ENCODE data around the gene CAMTA1. TPM values are rescaled to one million over a fixed set of nuclear protein-coding genes. Genes with fewer than 3 reads are reported as not detected.
A peak's percentile ranks its signal among the peaks of the same experiment; 100 is the strongest.
"Not testable (repeated sequence)": the region's sequence is repeated elsewhere in the genome, so short reads cannot be mapped to it uniquely, and the experiment has no call there.

The CAMTA1 gene
- total RNA-seq, 1 donor from 2014 or later: 268 TPM

DNA sequence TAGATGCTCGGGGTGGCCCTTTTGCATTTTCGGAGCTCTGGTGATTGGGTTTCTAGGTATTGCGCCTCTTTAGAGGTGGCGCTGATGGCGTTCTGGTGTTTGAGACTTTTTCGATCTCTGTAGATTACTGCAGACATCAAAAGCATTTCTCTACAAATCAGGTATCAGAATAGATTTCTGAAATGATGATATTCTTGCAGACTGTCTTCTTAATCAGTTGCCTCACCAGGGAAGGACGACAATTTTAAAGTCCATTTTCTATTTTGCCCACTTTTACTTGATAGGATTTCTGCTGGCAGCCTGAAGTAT, 920.6 kb downstream of the CAMTA1 start:
- no peak overlapping the region for H2AFZ ChIP-seq (replicated peaks)
- no peaks in the 10 kb centered on the region for H3K9me3 ChIP-seq (ENCODE audit: low read depth)
- Mint-ChIP-seq H3K9me3 (no peaks in the 10 kb centered on the region), H3K36me3 (peaks cover 6% of the 10 kb centered on the region), H3K27me3 (ENCODE audit: insufficient read depth, low read depth) (peaks cover 16% of the 10 kb centered on the region), H3K4me1 (peaks cover 35% of the 10 kb centered on the region), H3K4me3 (peak overlapping the region; percentile 90), H3K27ac (no peak overlapping the region)
- peaks cover 21% of the 10 kb centered on the region for H4K20me1 ChIP-seq (ENCODE audit: low read depth)
- no peak for DNase-seq (ENCODE audit: low spot score)
- no peak overlapping the region for H3K9ac ChIP-seq
- TF ChIP-seq, protein P1, sequence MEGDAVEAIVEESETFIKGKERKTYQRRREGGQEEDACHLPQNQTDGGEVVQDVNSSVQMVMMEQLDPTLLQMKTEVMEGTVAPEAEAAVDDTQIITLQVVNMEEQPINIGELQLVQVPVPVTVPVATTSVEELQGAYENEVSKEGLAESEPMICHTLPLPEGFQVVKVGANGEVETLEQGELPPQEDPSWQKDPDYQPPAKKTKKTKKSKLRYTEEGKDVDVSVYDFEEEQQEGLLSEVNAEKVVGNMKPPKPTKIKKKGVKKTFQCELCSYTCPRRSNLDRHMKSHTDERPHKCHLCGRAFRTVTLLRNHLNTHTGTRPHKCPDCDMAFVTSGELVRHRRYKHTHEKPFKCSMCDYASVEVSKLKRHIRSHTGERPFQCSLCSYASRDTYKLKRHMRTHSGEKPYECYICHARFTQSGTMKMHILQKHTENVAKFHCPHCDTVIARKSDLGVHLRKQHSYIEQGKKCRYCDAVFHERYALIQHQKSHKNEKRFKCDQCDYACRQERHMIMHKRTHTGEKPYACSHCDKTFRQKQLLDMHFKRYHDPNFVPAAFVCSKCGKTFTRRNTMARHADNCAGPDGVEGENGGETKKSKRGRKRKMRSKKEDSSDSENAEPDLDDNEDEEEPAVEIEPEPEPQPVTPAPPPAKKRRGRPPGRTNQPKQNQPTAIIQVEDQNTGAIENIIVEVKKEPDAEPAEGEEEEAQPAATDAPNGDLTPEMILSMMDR (IDR thresholded peaks at IDR 0.05): no peak
- TF ChIP-seq EZH2phosphoT487 (IDR thresholded peaks at IDR 0.05) (peak; percentile 27), EZH2 (IDR thresholded peaks at IDR 0.05) (peak; percentile 55)
- H3K36me3 ChIP-seq: no peaks in the 10 kb centered on the region
- peaks cover 14% of the 10 kb centered on the region for H3K4me1 ChIP-seq
- peaks cover 67% of the 10 kb centered on the region for H3K27me3 ChIP-seq
- H3K4me3 ChIP-seq: peak overlapping the region; percentile 46
- H3K27ac ChIP-seq: no peak overlapping the region
- H3F3A ChIP-seq (ENCODE audit: low read depth): peaks cover 40% of the 10 kb centered on the region
- H3K79me2 ChIP-seq (ENCODE audit: low read depth): no peaks in the 10 kb centered on the region
- H3K4me2 ChIP-seq: peak overlapping the region; percentile 67

DNA sequence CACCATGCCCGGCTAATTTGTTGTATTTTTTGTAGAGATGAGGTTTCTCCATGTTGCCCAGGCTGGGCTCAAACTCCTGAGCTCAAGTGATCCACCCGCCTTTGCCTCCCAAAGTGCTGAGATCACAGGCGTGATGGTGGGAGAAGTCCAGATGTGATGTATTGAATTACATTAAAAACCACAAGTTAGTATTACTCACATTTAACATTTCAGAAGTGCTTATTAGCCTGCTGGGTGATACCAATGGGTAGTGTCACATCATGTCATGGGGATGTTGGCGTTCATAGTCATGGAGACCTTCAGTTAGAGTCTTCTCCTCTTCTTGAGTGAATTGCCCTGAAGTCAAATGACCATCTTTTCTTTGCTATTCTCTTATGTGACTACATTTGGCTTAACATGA, 922.3 kb downstream of the CAMTA1 start:
- peaks cover 8% of the 10 kb centered on the region for H3K27me3 Mint-ChIP-seq (ENCODE audit: insufficient read depth, low read depth)
- peaks cover 6% of the 10 kb centered on the region for H3K4me1 ChIP-seq
- no peaks in the 10 kb centered on the region for H3K9me3 Mint-ChIP-seq
- peaks cover 50% of the 10 kb centered on the region for H3K27me3 ChIP-seq
- TF ChIP-seq, protein P1 (IDR thresholded peaks at IDR 0.05): no peak
- TF ChIP-seq EZH2 (IDR thresholded peaks at IDR 0.05) (no peak), EZH2phosphoT487 (IDR thresholded peaks at IDR 0.05) (no peak)
- no peaks in the 10 kb centered on the region for H3K36me3 ChIP-seq
- no peak overlapping the region for H3K4me2 ChIP-seq
- H3K27ac Mint-ChIP-seq: no peak overlapping the region
- no peak overlapping the region for H2AFZ ChIP-seq (replicated peaks)
- peaks cover 29% of the 10 kb centered on the region for H3F3A ChIP-seq (ENCODE audit: low read depth)
- H3K9ac ChIP-seq: no peak overlapping the region
- H3K4me3 ChIP-seq: no peak overlapping the region
- H3K9me3 ChIP-seq (ENCODE audit: low read depth): no peaks in the 10 kb centered on the region
- no peaks in the 10 kb centered on the region for H3K79me2 ChIP-seq (ENCODE audit: low read depth)
- peaks cover 19% of the 10 kb centered on the region for H3K4me1 Mint-ChIP-seq
- DNase-seq (ENCODE audit: low spot score): no peak
- H3K27ac ChIP-seq: no peak overlapping the region
- no peak overlapping the region for H3K4me3 Mint-ChIP-seq
- peaks cover 7% of the 10 kb centered on the region for H3K36me3 Mint-ChIP-seq
- H4K20me1 ChIP-seq (ENCODE audit: low read depth): peaks cover 13% of the 10 kb centered on the region

DNA sequence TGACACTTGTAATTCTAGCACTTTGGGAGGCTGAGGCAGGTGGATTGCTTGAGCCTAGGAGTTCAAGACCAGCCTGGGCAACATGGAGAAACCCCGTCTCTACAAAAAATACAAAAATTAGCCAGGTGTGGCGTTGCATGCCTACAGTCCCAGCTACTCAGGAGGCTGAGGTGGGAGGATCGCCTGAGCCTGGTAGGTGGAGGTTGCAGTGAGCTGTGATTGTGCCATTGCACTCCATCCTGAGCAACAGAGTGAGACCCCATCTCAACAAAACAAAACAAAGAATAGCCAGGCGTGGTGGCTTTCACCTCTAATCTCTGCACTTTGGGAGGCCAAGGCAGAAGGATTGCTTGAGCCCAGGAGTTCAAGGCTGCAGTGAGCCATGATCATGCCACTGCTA, 922.8 kb downstream of the CAMTA1 start:
- Histone ChIP-seq H3F3A (ENCODE audit: low read depth) (peaks cover 24% of the 10 kb centered on the region), H3K27me3 (peaks cover 45% of the 10 kb centered on the region)
- H3K27ac Mint-ChIP-seq; DNase-seq (ENCODE audit: low spot score); H3K4me2 ChIP-seq; H3K9me3 Mint-ChIP-seq; H3K4me3 ChIP-seq; H3K79me2 ChIP-seq (ENCODE audit: low read depth); H3K9ac ChIP-seq; H3K27ac ChIP-seq; H3K4me3 Mint-ChIP-seq; H2AFZ ChIP-seq (replicated peaks); H4K20me1 ChIP-seq (ENCODE audit: low read depth); H3K36me3 ChIP-seq; H3K4me1 ChIP-seq; H3K27me3 Mint-ChIP-seq (ENCODE audit: insufficient read depth, low read depth); H3K9me3 ChIP-seq (ENCODE audit: low read depth): not testable (repeated sequence)
- Mint-ChIP-seq H3K4me1 (peaks cover 14% of the 10 kb centered on the region), H3K36me3 (peaks cover 13% of the 10 kb centered on the region)

DNA sequence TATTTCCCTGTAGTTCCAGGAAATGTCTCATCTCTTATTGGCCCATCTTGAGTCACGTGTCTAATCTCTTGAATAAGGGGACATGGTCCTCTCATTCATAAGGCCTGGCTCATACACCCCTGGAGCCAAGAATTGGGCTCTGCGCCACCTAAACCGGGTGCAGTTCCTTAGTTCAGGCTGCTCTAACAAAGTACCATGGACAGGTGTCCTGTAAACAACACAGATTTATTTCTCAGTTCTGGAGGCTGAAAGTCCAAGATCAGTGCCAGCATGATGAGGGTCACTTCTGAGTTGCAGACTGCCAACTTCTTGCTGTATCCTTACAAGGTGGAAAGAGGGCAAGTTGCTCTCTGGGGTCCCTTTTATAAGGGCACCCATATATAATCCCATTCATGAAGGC, 925.6 kb downstream of the CAMTA1 start:
- Histone ChIP-seq H3K27ac (no peak overlapping the region), H3K27me3 (peaks cover 24% of the 10 kb centered on the region), H3K4me1 (no peaks in the 10 kb centered on the region), H3F3A (ENCODE audit: low read depth) (peaks cover 5% of the 10 kb centered on the region), H3K9ac (no peak overlapping the region), H2AFZ (replicated peaks) (no peak overlapping the region), H3K4me3 (no peak overlapping the region), H3K79me2 (ENCODE audit: low read depth) (no peaks in the 10 kb centered on the region), H3K4me2 (no peak overlapping the region), H3K36me3 (no peaks in the 10 kb centered on the region), H3K9me3 (ENCODE audit: low read depth) (no peaks in the 10 kb centered on the region), H4K20me1 (ENCODE audit: low read depth) (no peaks in the 10 kb centered on the region)
- H3K9me3 Mint-ChIP-seq: no peaks in the 10 kb centered on the region
- peaks cover under 1% of the 10 kb centered on the region for H3K27me3 Mint-ChIP-seq (ENCODE audit: insufficient read depth, low read depth)
- H3K4me3 Mint-ChIP-seq: no peak overlapping the region
- DNase-seq (ENCODE audit: low spot score): no peak
- peaks cover 18% of the 10 kb centered on the region for H3K36me3 Mint-ChIP-seq
- TF ChIP-seq EZH2 (IDR thresholded peaks at IDR 0.05): no peak
- TF ChIP-seq EZH2phosphoT487 (IDR thresholded peaks at IDR 0.05): no peak
- TF ChIP-seq, protein P1 (IDR thresholded peaks at IDR 0.05): no peak
- H3K27ac Mint-ChIP-seq: no peak overlapping the region
- peaks cover 5% of the 10 kb centered on the region for H3K4me1 Mint-ChIP-seq

Measured in neural progenitor cell (in vitro differentiated cells).